GM12872 (cell line): ENCODE data around the gene NUP85.

Experiments used
- CTCF ChIP-seq: IDR thresholded peaks from 3 replicates; pipeline ENCODE4 v1.5.1; 2011; ENCODE audit warnings: low read depth, mild to moderate bottlenecking, low read length, moderate library complexity; ENCODE audit not compliant: insufficient read depth

NUP85 gene

GRCh38 chr17:75262112-75262606 lies 56.7 kb downstream of the NUP85 start:
- TF ChIP-seq CTCF: no peak

GRCh38 chr17:75263055-75263454 lies 57.6 kb downstream of the NUP85 start:
- no peak for TF ChIP-seq CTCF

GRCh38 chr17:75265614-75266315 lies 60.3 kb downstream of the NUP85 start:
- TF ChIP-seq CTCF: no peak

- TF ChIP-seq CTCF: no peak
Observed at GRCh38 chr17:75266316-75267152, 61.1 kb downstream of the NUP85 start.

GRCh38 chr17:75267153-75267410 lies 61.6 kb downstream of the NUP85 start:
- TF ChIP-seq CTCF: no peak

- no peak for TF ChIP-seq CTCF
Observed at GRCh38 chr17:75267411-75268232, 62.1 kb downstream of the NUP85 start.

- TF ChIP-seq CTCF: no peak
Observed at GRCh38 chr17:75269844-75270217, 64.4 kb downstream of the NUP85 start.
